Hepatocyte (in vitro differentiated cells): Measurements from ENCODE around the gene TAF12. TPM values are rescaled to one million over a fixed set of nuclear protein-coding genes. Genes with fewer than 3 reads are reported as not detected.

Experiments
- DNase-seq: peaks from one replicate; pipeline ENCODE4 v3.0.0-alpha.2; 2016; ENCODE audit warnings: low spot score
- H2AFZ ChIP-seq: fragments of 200-600 bp; sonication (generic); 2 replicates; pipeline ENCODE4 v1.6.0; 2016; ENCODE audit warnings: antibody characterized with exemption, mild to moderate bottlenecking
- H3K27ac ChIP-seq: fragments of 200-600 bp; sonication (generic); 2 replicates; pipeline ENCODE4 v1.5.1; 2016; ENCODE audit warnings: mild to moderate bottlenecking
- H3K27me3 ChIP-seq: fragments of 200-600 bp; sonication (generic); 2 replicates; pipeline ENCODE4 v1.6.1; 2016
- H3K36me3 ChIP-seq: fragments of 200-600 bp; sonication (generic); replicated peaks from 2 replicates; pipeline ENCODE4 v1.5.1; 2016; ENCODE audit warnings: low read depth; ENCODE audit not compliant: insufficient read depth
- H3K4me1 ChIP-seq: fragments of 200-600 bp; sonication (generic); 2 replicates; pipeline ENCODE4 v1.5.1; 2016; ENCODE audit warnings: mild to moderate bottlenecking, moderate library complexity; ENCODE audit not compliant: insufficient read depth
- H3K4me2 ChIP-seq: fragments of 200-600 bp; sonication (generic); 2 replicates; pipeline ENCODE4 v1.6.0; 2016
- H3K4me3 ChIP-seq: fragments of 200-600 bp; sonication (generic); 2 replicates; pipeline ENCODE4 v1.5.1; 2016; ENCODE audit warnings: mild to moderate bottlenecking
- H3K79me2 ChIP-seq: fragments of 200-600 bp; sonication (generic); 2 replicates; pipeline ENCODE4 v1.6.0; 2017; ENCODE audit warnings: mild to moderate bottlenecking
- H3K9me2 ChIP-seq: fragments of 200-600 bp; sonication (generic); replicated peaks from 2 replicates; pipeline ENCODE4 v1.6.0; 2017; ENCODE audit warnings: mild to moderate bottlenecking; ENCODE audit not compliant: insufficient read depth
- H3K9me3 ChIP-seq: fragments of 200-600 bp; sonication (generic); 2 replicates; pipeline ENCODE4 v1.5.1; 2016; ENCODE audit warnings: low read depth, mild to moderate bottlenecking
- H4K20me1 ChIP-seq: fragments of 200-600 bp; sonication (generic); 2 replicates; pipeline ENCODE4 v1.6.0; 2016; ENCODE audit warnings: mild to moderate bottlenecking; ENCODE audit not compliant: insufficient read depth, poor library complexity, severe bottlenecking
- CTCF ChIP-seq: fragments of 200-600 bp; sonication (generic); IDR thresholded peaks from 2 replicates; pipeline ENCODE4 v1.5.1; 2016; ENCODE audit warnings: antibody characterized with exemption, mild to moderate bottlenecking; ENCODE audit not compliant: poor library complexity
- EZH2 ChIP-seq: fragments of 200-600 bp; sonication (generic); IDR thresholded peaks from 2 replicates; pipeline ENCODE4 v1.6.1; 2016; ENCODE audit warnings: antibody characterized with exemption, mild to moderate bottlenecking, borderline replicate concordance
- EZH2phosphoT487 ChIP-seq: fragments of 200-600 bp; sonication (generic); IDR thresholded peaks from one replicate; pipeline ENCODE4 v1.6.1; 2018; ENCODE audit warnings: antibody characterized with exemption, mild to moderate bottlenecking, low read depth, moderate library complexity; ENCODE audit not compliant: unreplicated experiment, severe bottlenecking
- WGBS: methylation state at CpG from one replicate; pipeline ENCODE4 v1.1.6; 2016; ENCODE audit warnings: low lambda C conversion rate; ENCODE audit errors: missing lambda C conversion rate; 5-methylcytosine and 5-hydroxymethylcytosine counted together
- polyA plus RNA-seq: library from polyadenylated mRNA; unstranded; fragments of >200 nt; fragmentation: Nextera tagmentation; extraction: Ambion mirVana; gene quantifications from 2 replicates; pipeline ENCODE4 v1.2.1, GENCODE V29; 2016
- total RNA-seq: library from RNA; depleted of rRNA; stranded (reverse); fragments of >200 nt; gene quantifications from 2 replicates; pipeline ENCODE4 v1.2.3, GENCODE V29; 2014

The TAF12 gene
- total and polyA plus RNA-seq, 2 experiments from 2014 or later: 26.5 to 35.0 TPM

- H3K79me2 ChIP-seq: no peaks in the 10 kb centered on the region
- no peaks in the 10 kb centered on the region for H3K36me3 ChIP-seq
- no peaks in the 10 kb centered on the region for H3K4me1 ChIP-seq
- no peaks in the 10 kb centered on the region for H3K9me2 ChIP-seq
- H3K27me3 ChIP-seq: no peaks in the 10 kb centered on the region
- no peak for TF ChIP-seq EZH2
- TF ChIP-seq EZH2phosphoT487: no peak
- TF ChIP-seq CTCF: no peak
- no peak overlapping the region for H2AFZ ChIP-seq
- no peak overlapping the region for H3K4me2 ChIP-seq
- H3K4me3 ChIP-seq: no peak overlapping the region
- no peak overlapping the region for H3K27ac ChIP-seq
- no peak for DNase-seq
- WGBS: 95% methylated on average over 4 of the region's 4 CpGs
- no peaks in the 10 kb centered on the region for H3K9me3 ChIP-seq
- H4K20me1 ChIP-seq: no peaks in the 10 kb centered on the region
Measured at GRCh38 chr1:28571911-28572310, 71.0 kb downstream of the TAF12 start.

- no peaks in the 10 kb centered on the region for H3K36me3 ChIP-seq
- H3K4me2 ChIP-seq: no peak overlapping the region
- H4K20me1 ChIP-seq: no peaks in the 10 kb centered on the region
- no peaks in the 10 kb centered on the region for H3K4me1 ChIP-seq
- no peak overlapping the region for H3K4me3 ChIP-seq
- no peaks in the 10 kb centered on the region for H3K27me3 ChIP-seq
- TF ChIP-seq EZH2phosphoT487 (no peak), EZH2 (no peak), CTCF (no peak)
- no peak overlapping the region for H2AFZ ChIP-seq
- 95% methylated on average over 2 of the region's 2 CpGs for WGBS
- H3K9me3 ChIP-seq: no peaks in the 10 kb centered on the region
- no peak overlapping the region for H3K27ac ChIP-seq
- no peaks in the 10 kb centered on the region for H3K9me2 ChIP-seq
- DNase-seq: no peak
- H3K79me2 ChIP-seq: no peaks in the 10 kb centered on the region
Measured at GRCh38 chr1:28566931-28567330, 75.9 kb downstream of the TAF12 start.

- TF ChIP-seq CTCF: no peak
- no peak for TF ChIP-seq EZH2
- TF ChIP-seq EZH2phosphoT487: no peak
- H3K9me2 ChIP-seq: no peaks in the 10 kb centered on the region
- no peaks in the 10 kb centered on the region for H3K79me2 ChIP-seq
- H3K4me2 ChIP-seq: no peak overlapping the region
- 95% methylated on average over 6 of the region's 6 CpGs for WGBS
- no peaks in the 10 kb centered on the region for H3K27me3 ChIP-seq
- no peaks in the 10 kb centered on the region for H3K9me3 ChIP-seq
- no peak overlapping the region for H2AFZ ChIP-seq
- H3K4me1 ChIP-seq: no peaks in the 10 kb centered on the region
- no peaks in the 10 kb centered on the region for H3K36me3 ChIP-seq
- H3K4me3 ChIP-seq: no peak overlapping the region
- no peaks in the 10 kb centered on the region for H4K20me1 ChIP-seq
- no peak for DNase-seq
- no peak overlapping the region for H3K27ac ChIP-seq
Measured at GRCh38 chr1:28565726-28566125, 77.1 kb downstream of the TAF12 start.

- no peak for TF ChIP-seq CTCF
- no peak for TF ChIP-seq EZH2
- TF ChIP-seq EZH2phosphoT487: no peak
- Histone ChIP-seq H4K20me1 (no peaks in the 10 kb centered on the region), H3K4me2 (no peak overlapping the region), H2AFZ (no peak overlapping the region), H3K9me2 (no peaks in the 10 kb centered on the region), H3K4me1 (no peaks in the 10 kb centered on the region), H3K79me2 (no peaks in the 10 kb centered on the region), H3K36me3 (no peaks in the 10 kb centered on the region), H3K9me3 (no peaks in the 10 kb centered on the region), H3K27me3 (no peaks in the 10 kb centered on the region), H3K27ac (no peak overlapping the region), H3K4me3 (no peak overlapping the region)
- DNase-seq: no peak
- WGBS: 99% methylated on average over 7 of the region's 7 CpGs
Measured at GRCh38 chr1:28565040-28565439, 77.8 kb downstream of the TAF12 start.
